Smooth muscle cell (in vitro differentiated cells): ENCODE results near the gene TTLL8. TPM values are rescaled to one million over a fixed set of nuclear protein-coding genes. Genes with fewer than 3 reads are reported as not detected.

Experiments used
- DNase-seq: peaks from one replicate; lab custom pipeline; 2025; ENCODE audit not compliant: unreplicated experiment; lab: John Stamatoyannopoulos, UW
- H2AFZ ChIP-seq: fragments of 200-600 bp; sonication (generic); 2 replicates; pipeline ENCODE4 v1.6.0; 2016; ENCODE audit warnings: antibody characterized with exemption, low read depth, mild to moderate bottlenecking
- H3F3A ChIP-seq: fragments of 200-600 bp; sonication (generic); 2 replicates; pipeline ENCODE4 v1.6.0; 2017; ENCODE audit warnings: antibody characterized with exemption, low read depth
- H3K27ac ChIP-seq: fragments of 200-600 bp; sonication (generic); 2 replicates; pipeline ENCODE4 v1.5.1; 2016; ENCODE audit warnings: low read depth, mild to moderate bottlenecking
- H3K27me3 ChIP-seq: fragments of 200-600 bp; sonication (generic); 2 replicates; pipeline ENCODE4 v1.6.1; 2016; ENCODE audit warnings: low read depth, mild to moderate bottlenecking
- H3K36me3 ChIP-seq: fragments of 200-600 bp; sonication (generic); 2 replicates; pipeline ENCODE4 v1.5.1; 2016; ENCODE audit warnings: low read depth
- H3K4me1 ChIP-seq: fragments of 200-600 bp; sonication (generic); 2 replicates; pipeline ENCODE4 v1.5.1; 2016; ENCODE audit warnings: low read depth
- H3K4me2 ChIP-seq: fragments of 200-600 bp; sonication (generic); 2 replicates; pipeline ENCODE4 v1.6.0; 2016; ENCODE audit warnings: mild to moderate bottlenecking
- H3K4me3 ChIP-seq: fragments of 200-600 bp; sonication (generic); 2 replicates; pipeline ENCODE4 v1.5.1; 2016; ENCODE audit warnings: mild to moderate bottlenecking
- H3K79me2 ChIP-seq: fragments of 200-600 bp; sonication (generic); 2 replicates; pipeline ENCODE4 v1.6.0; 2016; ENCODE audit warnings: low read depth, mild to moderate bottlenecking
- H3K9ac ChIP-seq: fragments of 200-600 bp; sonication (generic); 2 replicates; pipeline ENCODE4 v1.6.0; 2016; ENCODE audit warnings: low read depth
- H3K9me3 ChIP-seq: fragments of 200-600 bp; sonication (generic); replicated peaks from 2 replicates; pipeline ENCODE4 v1.5.1; 2016; ENCODE audit warnings: low read depth
- H4K20me1 ChIP-seq: fragments of 200-600 bp; sonication (generic); 2 replicates; pipeline ENCODE4 v1.6.0; 2016; ENCODE audit warnings: low read depth
- CTCF ChIP-seq: fragments of 200-600 bp; sonication (generic); IDR thresholded peaks from 2 replicates; pipeline ENCODE4 v1.5.1; 2017; ENCODE audit warnings: borderline replicate concordance, mild to moderate bottlenecking, antibody characterized with exemption; ENCODE audit not compliant: insufficient read depth, poor library complexity, severe bottlenecking
- WGBS: methylation state at CpG from one replicate; pipeline ENCODE4 v1.1.7; 2016; ENCODE audit warnings: low lambda C conversion rate; 5-methylcytosine and 5-hydroxymethylcytosine counted together
- polyA plus RNA-seq: library from polyadenylated mRNA; unstranded; fragments of >200 nt; fragmentation: Nextera tagmentation; extraction: Ambion mirVana; gene quantifications from 2 replicates; pipeline ENCODE4 v1.2.1, GENCODE V29; 2016
- total RNA-seq: library from RNA; depleted of rRNA; stranded (reverse); fragments of >200 nt; gene quantifications from 2 replicates; pipeline ENCODE4 v1.2.3, GENCODE V29; 2014

TTLL8 gene
- total and polyA plus RNA-seq, 2 experiments from 2014 or later: 0.10 TPM; not detected in 1

GRCh38 chr22:50019316-50019715 lies 38.8 kb downstream of the TTLL8 start:
- no peak overlapping the region for H3K9ac ChIP-seq
- H3K79me2 ChIP-seq: no peaks in the 10 kb centered on the region
- H3K27ac ChIP-seq: no peak overlapping the region
- H3K4me1 ChIP-seq: peaks cover 5% of the 10 kb centered on the region
- no peak for TF ChIP-seq CTCF
- H3K4me2 ChIP-seq: no peak overlapping the region
- H3F3A ChIP-seq: peaks cover 4% of the 10 kb centered on the region
- no peak for DNase-seq
- H2AFZ ChIP-seq: no peak overlapping the region
- H3K36me3 ChIP-seq: no peaks in the 10 kb centered on the region
- 80% methylated on average over 3 of the region's 3 CpGs for WGBS
- no peaks in the 10 kb centered on the region for H4K20me1 ChIP-seq
- peaks cover 16% of the 10 kb centered on the region for H3K27me3 ChIP-seq
- H3K9me3 ChIP-seq: no peaks in the 10 kb centered on the region
- H3K4me3 ChIP-seq: no peak overlapping the region

- H3K9ac ChIP-seq: no peak overlapping the region
- no peak for DNase-seq
- H3K4me2 ChIP-seq: no peak overlapping the region
These were observed 39.4 kb downstream of the TTLL8 start for GRCh38 chr22:50018608-50019285.

GRCh38 chr22:50017701-50018224 lies 40.3 kb downstream of the TTLL8 start:
- Histone ChIP-seq H3F3A (peaks cover 4% of the 10 kb centered on the region), H3K27me3 (peaks cover 25% of the 10 kb centered on the region), H3K9ac (no peak overlapping the region)

More at GRCh38 chr22:50018608-50019285, 39.4 kb downstream of the TTLL8 start:
- Histone ChIP-seq H2AFZ (no peak overlapping the region), H3K79me2 (no peaks in the 10 kb centered on the region), H3K9me3 (no peaks in the 10 kb centered on the region), H3K27me3 (peaks cover 22% of the 10 kb centered on the region), H4K20me1 (no peaks in the 10 kb centered on the region), H3K36me3 (no peaks in the 10 kb centered on the region), H3F3A (peaks cover 4% of the 10 kb centered on the region), H3K27ac (no peak overlapping the region), H3K4me1 (peaks cover 5% of the 10 kb centered on the region), H3K4me3 (no peak overlapping the region)
- no peak for TF ChIP-seq CTCF
- WGBS: 73% methylated on average over 11 of the region's 11 CpGs

More at GRCh38 chr22:50017701-50018224, 40.3 kb downstream of the TTLL8 start:
- Histone ChIP-seq H3K4me3 (no peak overlapping the region), H3K4me1 (peaks cover 5% of the 10 kb centered on the region), H3K79me2 (no peaks in the 10 kb centered on the region), H3K4me2 (no peak overlapping the region), H3K9me3 (no peaks in the 10 kb centered on the region), H4K20me1 (no peaks in the 10 kb centered on the region), H3K27ac (no peak overlapping the region), H2AFZ (no peak overlapping the region), H3K36me3 (no peaks in the 10 kb centered on the region)
- TF ChIP-seq CTCF: no peak
- DNase-seq: no peak
- WGBS: 81% methylated on average over 6 of the region's 6 CpGs
